ENCODE measurements around the gene HORMAD1.
"Not testable (repeated sequence)": the region's sequence is repeated elsewhere in the genome, so short reads cannot be mapped to it uniquely, and the experiment has no call there.

The HORMAD1 gene

DNA sequence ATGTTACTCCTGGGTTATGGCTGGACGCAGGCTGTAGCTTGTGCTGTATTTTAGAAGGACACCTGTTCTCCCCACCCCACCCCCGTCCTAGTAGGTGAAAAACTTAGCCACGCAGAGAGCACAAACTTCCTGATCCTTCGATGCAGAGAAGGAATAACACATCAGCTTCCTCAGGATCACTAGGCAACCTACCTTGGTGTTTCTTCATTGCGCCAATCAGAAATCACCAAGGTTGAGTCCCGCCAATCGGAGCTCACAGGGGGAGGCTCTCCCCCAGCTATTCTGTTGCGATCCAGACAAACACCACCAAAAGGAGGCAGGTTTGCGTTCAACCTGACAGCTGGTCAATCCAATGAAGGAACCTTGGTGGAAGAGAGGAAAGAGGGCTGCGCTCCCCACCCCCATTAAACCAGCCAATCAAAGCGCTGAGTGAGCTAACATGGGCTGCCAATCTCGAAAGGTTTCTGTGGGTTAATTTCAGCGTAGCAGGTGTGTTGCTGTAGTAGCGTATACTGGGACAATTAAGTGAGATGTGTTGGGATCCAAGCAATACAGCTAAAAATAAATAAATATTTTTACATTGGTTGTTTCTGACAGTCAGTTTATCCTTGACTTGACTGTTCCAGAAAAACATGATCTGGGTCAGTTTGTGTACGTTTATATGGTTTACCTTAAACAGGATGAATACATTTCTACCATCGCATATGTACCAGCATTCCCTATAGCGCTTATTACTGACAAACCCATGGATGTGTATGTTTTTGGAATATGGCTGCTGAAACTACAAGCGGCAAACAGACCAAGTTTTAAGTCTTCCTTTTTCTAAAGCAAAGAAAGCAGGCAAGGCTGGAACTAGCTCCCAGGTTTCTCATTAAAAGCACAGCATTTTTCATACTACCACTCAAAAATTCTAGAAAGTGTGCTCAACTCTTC is 23.4 kb downstream of the HORMAD1 start, which contains the start of gene GOLPH3L:
TSS of gene GOLPH3L (minus strand) at position 160 of the 933 bp plus-strand sequence. CDS start 2,316 bp downstream, outside the sequence.
- DNase-seq, result peak; percentile 98

- DNase-seq, result no peak
Observed at GRCh38 chr1:150696590-150696989, 24.1 kb downstream of the HORMAD1 start.

- DNase-seq, result no peak
Observed at GRCh38 chr1:150696162-150696561, 24.5 kb downstream of the HORMAD1 start.

GRCh38 chr1:150695561-150695960 is 25.1 kb downstream of the HORMAD1 start:
- DNase-seq, result no peak

- no peak for DNase-seq
Observed at GRCh38 chr1:150692720-150693119, 28.0 kb downstream of the HORMAD1 start.

GRCh38 chr1:150688763-150689162 is 31.9 kb downstream of the HORMAD1 start:
- no peak for DNase-seq

DNA sequence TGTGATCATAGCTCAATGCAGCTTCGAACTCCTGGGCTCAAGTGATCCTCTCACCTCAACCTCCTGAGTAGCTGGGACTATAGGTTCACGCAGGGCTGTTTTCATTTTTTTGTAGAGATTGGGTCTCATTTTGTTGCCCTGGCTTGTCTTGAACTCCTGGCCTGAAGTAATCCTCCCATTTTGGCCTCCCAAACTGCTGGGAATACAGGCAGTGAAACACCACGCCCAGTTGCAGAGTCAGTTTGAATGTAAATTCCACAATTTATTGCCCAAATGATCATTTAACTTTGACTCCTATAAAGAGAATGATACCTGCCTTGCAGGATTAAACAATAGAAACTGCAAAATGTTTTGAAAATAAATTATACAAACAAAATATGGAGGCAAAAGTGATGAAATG is 34.4 kb downstream of the HORMAD1 start:
- DNase-seq, result no peak

- no peak for DNase-seq
Observed at GRCh38 chr1:150683914-150684313, 36.8 kb downstream of the HORMAD1 start.

DNA sequence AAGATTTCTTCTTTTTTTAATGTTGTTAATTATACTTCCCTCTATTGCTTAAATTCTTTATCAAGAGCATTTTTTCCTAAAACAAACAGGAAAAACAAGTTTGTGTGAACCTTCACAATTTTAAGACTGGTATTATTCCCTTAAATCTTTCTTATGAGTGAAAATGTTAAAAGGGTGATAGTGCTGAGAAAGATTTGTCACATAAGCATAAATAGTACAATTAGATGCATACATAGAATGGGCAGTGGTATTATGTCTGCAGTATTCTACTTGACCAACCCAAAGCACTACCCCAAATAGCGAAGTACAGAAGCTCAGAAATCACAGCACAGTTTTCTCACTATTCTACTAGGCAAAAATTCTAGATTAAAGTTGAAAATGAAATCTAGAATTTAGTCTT is 41.7 kb downstream of the HORMAD1 start:
- DNase-seq, result no peak

DNA sequence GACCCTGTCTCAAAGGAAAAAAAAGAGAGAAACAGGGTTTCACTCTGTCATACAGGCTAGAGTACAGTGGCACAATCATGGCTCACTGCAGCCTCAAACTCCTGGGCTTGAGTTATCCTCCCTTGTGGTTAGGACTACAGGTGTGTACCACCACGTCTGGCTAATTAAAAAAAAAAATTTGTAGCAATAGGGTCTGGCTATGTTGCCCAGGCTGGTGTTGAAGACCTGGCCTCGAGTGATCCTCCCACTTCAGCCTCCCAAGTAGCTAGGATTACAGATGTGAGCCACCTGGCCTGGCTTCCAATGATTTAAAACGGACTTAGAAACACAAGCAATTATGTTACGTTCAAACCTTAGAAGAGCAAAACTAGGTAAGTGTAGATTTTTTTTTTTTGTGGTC is 45.8 kb downstream of the HORMAD1 start:
- no peak for DNase-seq

- DNase-seq, result no peak
Observed at GRCh38 chr1:150663321-150663720, 57.4 kb downstream of the HORMAD1 start.

DNA sequence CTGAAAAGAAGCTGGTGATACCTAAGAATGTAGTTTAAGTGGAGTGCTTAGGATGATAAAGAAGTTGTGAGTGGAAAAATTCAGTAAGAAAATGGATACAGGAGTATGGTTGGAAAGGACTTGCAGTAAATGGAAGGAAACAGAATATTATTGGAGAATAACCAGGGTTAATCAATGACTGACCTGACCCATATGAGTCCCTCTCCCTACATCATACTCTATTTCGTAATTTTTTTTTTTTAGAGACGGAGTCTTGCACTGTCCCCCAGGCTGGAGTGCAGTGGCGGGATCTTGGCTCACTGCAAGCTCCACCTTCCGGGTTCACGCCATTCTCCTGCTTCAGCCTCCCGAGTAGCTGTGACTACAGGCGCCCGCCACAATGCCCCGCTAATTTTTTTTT is 57.9 kb downstream of the HORMAD1 start:
- no peak for DNase-seq

- no peak for DNase-seq
Observed at GRCh38 chr1:150661156-150661555, 59.5 kb downstream of the HORMAD1 start.

GRCh38 chr1:150660584-150660983 is 60.1 kb downstream of the HORMAD1 start:
- DNase-seq, result no peak

DNA sequence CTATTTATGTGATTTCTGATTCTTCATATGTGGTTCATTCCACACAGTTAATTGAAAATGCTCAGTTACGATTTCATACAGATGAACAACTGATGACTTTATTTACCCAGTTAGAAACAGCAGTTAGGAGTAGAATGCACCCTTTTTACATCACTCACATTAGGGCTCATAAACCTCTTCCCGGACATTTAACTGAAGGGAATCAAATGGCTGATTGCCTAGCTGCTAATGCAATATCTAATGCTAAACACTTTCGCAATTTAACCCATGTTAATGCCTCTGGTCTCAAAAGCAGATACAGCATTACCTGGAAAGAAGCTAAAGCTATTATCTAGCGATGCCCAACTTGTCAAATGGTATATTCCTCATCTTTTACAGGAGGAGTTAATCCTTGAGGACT is 63.6 kb downstream of the HORMAD1 start:
- not testable (repeated sequence) for DNase-seq

GRCh38 chr1:150654635-150655034 is 66.1 kb downstream of the HORMAD1 start:
- not testable (repeated sequence) for DNase-seq

- DNase-seq, result no peak
Observed at GRCh38 chr1:150650193-150650592, 70.5 kb downstream of the HORMAD1 start.

GRCh38 chr1:150649441-150650075 is 71.1 kb downstream of the HORMAD1 start:
- DNase-seq, result no peak
